HG02885 (cell line): ENCODE measurements around the gene OR4K13.

Experiments used
- ATAC-seq: cut with Tn5 transposase; IDR thresholded peaks from one replicate; pipeline ENCODE4 v1.9.1; 2021; ENCODE audit warnings: mild to moderate bottlenecking; ENCODE audit not compliant: unreplicated experiment, poor library complexity

OR4K13 gene

GRCh38 chr14:20035938-20036337 lies at the start of gene OR4K13:
OR4K13 (minus strand) TSS chr14:20036038; CDS start chr14:20034758, 1,280 bp downstream.
- ATAC-seq = no peak

GRCh38 chr14:20059745-20060144 lies 23.9 kb upstream of the OR4K13 start, which contains the start of gene OR4L1:
OR4L1 (plus strand) TSS chr14:20060045; CDS start chr14:20060045, 0 bp downstream.
- no peak for ATAC-seq

GRCh38 chr14:20048202-20048601 lies 12.4 kb upstream of the OR4K13 start:
- ATAC-seq = no peak

- ATAC-seq = no peak
Measured at GRCh38 chr14:20044243-20044642, 8.4 kb upstream of the OR4K13 start.

GRCh38 chr14:20035449-20035848 lies 389 bp downstream of the OR4K13 start:
- ATAC-seq = no peak

- no peak for ATAC-seq
Measured at GRCh38 chr14:20031058-20031457, 4.8 kb downstream of the OR4K13 start.

- ATAC-seq = no peak
Measured at GRCh38 chr14:20019257-20019865, 16.5 kb downstream of the OR4K13 start, which contains the start of gene OR4K14. OR4K14 (minus strand) TSS chr14:20019307; CDS start chr14:20015193, 4,114 bp downstream.

- ATAC-seq = no peak
Measured at GRCh38 chr14:20008156-20008555, 27.7 kb downstream of the OR4K13 start.

GRCh38 chr14:20002319-20002718 lies 33.5 kb downstream of the OR4K13 start:
- no peak for ATAC-seq

- ATAC-seq = no peak
Measured at GRCh38 chr14:20001863-20002262, 34.0 kb downstream of the OR4K13 start, which contains the start of gene OR4Q2. OR4Q2 (plus strand) TSS chr14:20002163.

GRCh38 chr14:19993438-19993837 lies 42.4 kb downstream of the OR4K13 start:
- ATAC-seq = no peak
